HS-27A (cell line): Measurements from ENCODE around the gene EMB.
"Not testable (repeated sequence)": the region's sequence is repeated elsewhere in the genome, so short reads cannot be mapped to it uniquely, and the experiment has no call there.

ENCODE experiments used
- DNase-seq: peaks from one replicate; pipeline ENCODE4 v3.0.0-alpha.2; 2012; ENCODE audit warnings: low read depth, missing footprints

The EMB gene

DNA sequence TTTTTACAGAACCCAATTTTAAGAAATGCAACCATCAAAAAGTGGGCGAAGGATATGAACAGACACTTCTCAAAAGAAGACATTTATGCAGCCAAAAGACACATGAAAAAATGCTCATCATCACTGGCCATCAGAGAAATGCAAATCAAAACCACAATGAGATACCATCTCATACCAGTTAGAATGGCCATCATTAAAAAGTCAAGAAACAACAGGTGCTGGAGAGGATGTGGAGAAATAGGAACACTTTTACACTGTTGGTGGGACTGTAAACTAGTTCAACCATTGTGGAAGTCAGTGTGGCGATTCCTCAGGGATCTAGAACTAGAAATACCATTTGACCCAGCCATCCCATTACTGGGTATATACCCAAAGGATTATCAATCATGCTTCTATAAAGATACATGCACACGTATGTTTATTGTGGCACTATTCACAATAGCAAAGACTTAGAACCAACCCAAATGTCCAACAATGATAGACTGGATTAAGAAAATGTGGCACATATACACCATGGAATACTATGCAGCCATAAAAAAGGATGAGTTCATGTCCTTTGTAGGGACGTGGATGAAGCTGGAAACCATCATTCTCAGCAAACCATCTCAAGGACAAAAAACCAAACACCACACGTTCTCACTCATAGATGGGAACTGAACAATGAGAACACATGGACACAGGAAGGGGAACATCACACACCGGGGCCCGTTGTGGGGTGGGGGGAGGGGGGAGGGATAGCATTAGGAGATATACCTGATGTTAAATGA lies 19.7 kb downstream of the EMB start:
- not testable (repeated sequence) for DNase-seq

DNA sequence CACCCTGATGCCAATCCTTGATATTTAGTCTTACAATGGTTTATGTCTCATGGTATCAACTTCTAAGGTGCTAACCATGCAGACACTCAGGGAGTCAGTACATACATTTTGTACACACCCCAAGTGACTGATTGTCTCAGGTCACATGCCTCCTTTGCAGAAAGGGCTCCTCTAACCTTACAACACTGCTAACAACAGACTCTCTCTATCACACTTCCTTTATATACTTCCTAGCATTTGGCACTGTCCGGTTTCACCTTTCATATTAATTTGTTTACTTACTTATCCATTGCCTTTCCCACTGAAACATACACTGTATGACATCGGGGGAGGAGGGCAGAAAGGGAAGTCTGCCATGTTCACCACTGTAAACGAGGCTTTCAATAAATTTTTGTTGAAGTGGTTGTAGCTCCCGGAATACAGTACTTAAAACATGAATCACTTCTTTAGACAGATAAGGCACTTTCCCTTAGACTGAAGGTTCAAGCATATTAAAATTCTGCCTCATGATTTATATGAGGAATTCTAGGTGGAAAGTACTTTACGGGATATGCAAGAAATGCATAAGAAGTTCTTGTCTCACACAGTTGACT lies 20.6 kb downstream of the EMB start:
- no peak for DNase-seq

GRCh38 chr5:50419656-50420055 lies 21.4 kb downstream of the EMB start:
- not testable (repeated sequence) for DNase-seq

DNA sequence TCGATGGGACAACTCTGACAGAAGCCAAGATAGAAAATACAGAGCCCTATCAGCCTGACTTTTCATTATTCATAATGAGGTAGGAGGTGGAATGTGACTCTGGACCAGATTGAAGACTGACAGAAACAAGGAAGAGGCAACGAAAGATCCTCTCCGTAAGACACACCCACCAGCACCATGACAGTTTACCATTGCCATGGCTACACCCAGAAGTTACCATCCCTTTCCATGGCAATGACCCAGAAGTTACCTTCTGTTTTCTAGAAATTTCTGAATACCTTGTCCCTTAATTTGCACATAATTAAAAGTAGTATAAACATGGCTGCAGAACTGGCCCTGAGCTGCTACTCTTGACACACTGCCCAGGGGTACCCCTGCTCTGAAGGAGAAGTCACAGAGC lies 24.5 kb downstream of the EMB start:
- DNase-seq = not testable (repeated sequence)

DNA sequence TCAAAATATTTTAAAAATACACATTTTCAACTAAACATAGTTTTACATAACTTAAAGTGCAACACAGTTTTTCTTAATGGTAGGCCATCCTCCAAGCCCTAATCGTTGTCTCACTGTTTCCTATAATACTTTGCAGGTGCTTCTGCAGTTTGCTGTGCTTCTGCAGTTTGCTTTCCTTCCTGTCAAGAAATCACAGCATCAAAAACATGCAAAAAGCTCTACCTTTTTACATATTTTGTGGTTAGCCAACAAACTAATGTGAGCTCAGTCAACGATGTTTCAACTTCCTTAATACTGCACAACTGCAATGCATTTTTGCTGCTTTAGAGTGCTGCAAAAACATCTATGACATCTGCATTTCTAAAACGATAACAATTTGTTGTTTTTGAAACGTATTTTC lies 25.2 kb downstream of the EMB start:
- DNase-seq = no peak

- DNase-seq = not testable (repeated sequence)
These were observed 30.2 kb downstream of the EMB start for GRCh38 chr5:50410932-50411331.

DNA sequence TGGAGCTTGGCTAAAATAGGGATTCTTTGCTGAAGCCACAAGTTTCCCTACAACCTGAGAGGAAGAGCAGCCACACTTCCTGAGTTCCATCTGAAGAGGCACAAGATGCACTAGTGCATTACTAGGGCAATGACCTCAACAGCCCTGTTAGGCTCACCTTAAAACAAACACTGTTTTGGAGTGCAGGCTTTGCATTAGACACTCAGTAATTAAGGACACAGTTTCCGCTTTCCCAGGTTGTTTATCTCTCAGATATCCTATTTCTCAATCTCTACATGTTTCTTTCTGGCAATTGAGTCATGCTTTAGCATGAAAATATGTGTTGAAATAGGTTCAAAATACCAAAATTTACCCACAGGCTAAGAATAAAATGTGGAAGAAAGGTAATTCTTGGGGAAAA lies 34.2 kb downstream of the EMB start:
- DNase-seq = no peak

- DNase-seq = no peak
These were observed 39.8 kb downstream of the EMB start for GRCh38 chr5:50401336-50401735.

DNA sequence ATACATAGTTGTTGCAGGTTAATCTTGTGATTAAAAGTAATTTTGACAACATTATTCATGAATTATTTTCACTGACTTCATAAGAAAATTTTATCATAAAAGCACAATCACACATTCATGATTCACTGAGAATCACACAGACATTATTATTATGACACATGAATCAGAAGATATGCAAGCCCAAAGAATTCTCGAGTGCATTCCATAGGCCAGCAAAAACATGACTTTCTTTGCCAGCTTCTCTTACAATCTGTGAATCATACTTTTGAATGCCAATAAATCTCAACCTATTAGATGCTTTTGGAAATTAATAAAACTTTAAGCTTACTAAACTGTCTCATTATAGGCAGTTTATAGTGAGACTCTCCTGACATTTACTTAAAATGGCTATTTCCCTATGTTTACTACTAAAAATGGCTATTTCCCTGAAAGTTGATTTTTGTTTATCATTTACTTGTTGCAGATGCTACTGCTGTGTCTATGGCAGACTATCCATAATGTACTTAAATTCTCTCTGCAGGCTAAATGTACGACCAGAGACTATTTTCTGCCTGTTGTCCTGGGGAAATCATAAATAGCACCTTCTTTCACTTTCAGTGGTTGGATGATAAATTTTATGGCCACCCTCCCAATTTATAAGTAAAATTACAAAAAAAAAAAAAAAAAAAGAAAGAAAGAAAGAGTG lies 47.0 kb downstream of the EMB start:
- peak; percentile 49 for DNase-seq

- DNase-seq = not testable (repeated sequence)
These were observed 48.8 kb downstream of the EMB start for GRCh38 chr5:50392289-50392688.

DNA sequence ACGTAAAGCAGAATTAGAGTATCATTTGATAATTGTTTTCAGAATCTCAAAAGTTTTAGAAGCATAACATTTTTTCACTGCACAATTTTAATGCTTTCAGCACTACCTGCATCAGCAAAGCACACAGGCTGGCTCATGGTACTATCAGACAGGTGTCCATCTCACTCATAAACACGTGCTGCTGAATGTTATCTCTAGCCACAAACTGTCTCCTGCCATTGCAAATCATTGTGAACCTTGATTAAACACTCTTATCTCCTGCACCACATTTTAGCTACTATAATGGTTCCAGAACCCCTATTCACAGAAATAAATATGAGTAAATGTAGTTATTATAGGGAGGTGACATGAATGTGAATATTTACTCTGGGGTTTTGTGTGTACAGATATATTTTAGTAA lies 56.7 kb downstream of the EMB start:
- not testable (repeated sequence) for DNase-seq

DNA sequence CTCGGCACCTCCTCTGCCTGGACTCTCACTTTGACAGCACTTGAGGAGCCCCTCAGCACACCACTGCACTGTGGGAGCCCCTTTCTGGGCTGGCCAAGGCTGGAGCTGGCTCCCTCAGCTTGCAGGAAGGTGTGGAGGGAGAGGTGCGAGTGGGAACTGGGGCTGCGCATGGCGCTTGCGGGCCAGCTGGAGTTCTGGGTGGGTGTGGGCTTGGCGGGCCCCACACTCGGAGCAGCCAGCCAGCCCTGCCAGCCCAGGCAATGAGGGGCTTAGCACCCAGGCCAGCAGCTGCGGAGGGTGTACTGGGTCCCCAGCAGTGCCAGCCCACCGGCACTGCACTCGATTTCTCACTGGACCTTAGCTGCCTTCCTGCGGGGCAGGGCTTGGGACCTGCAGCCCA lies 64.4 kb downstream of the EMB start:
- DNase-seq = not testable (repeated sequence)

GRCh38 chr5:50369287-50370033 lies 71.6 kb downstream of the EMB start:
- DNase-seq = not testable (repeated sequence)

DNA sequence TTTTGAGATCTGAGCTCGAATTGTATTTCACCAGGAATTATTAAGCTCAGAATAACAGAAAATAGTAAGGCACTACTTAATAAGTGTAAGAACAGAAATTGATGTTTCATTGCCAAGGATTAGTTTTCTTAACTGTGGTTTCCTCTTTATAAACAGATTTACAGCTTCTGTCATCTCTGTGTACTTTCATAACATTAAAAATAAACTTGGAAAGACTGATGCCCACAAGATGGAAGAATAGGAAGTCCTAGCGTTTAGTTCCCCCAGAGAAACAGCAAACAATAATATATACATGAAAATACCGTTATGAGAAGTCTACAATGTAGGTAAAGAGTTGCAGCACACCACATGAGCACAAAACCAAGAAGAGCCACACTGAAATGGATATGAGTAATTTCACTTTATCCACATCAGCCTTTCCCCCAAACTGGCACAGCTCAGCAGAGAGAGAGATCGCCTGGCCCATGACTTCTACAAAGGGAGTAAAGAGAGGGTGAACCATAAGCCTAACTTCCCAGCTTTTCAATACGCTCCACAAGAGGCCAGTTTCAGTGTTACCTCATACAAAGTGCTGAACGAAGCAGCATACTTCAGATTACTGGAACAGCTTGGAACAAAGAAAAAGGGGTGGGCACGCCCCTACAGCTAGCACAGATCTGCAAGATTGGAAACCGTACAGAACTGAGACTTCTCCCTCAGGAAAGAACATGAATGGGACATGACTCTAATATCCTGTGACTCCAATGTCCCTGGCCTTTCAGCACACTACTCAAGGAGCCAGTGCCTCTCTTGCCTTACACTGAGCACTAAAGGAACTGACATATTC lies 75.4 kb downstream of the EMB start:
- DNase-seq = no peak

DNA sequence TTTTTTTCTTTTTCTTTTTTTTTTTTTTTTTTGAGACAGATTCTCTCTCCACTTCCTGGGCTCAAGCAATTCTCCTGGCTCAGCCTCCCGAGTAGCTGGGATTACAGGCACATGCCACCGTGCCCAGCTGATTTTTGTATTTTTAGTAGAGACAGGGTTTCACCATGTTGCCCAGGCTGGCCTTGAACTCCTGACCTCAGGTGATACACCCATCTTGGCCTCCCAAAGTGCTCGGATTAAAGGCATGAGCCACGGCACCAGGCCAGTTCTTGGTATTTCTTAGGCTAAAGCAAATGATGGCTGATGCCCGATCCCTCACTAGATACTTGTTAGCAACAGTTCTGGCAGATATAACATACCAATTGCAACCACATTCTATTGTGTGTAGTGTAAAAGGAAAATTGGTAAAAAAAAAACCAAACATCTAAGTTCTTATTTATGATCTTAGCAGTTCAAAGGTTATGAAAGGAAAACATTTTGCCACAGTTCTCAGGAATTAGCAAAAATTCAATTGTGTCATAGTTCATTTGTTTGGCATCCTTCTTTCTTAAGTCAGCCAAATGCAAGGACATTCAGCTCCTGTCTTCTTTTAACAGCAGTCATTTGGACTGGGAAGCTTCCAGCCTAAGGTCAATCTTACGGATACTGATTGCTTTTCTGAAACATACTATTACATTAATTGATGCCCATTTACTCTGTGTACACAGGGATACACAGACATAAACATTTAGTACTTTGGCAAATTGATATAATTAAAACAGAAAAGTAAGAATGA lies 76.4 kb downstream of the EMB start:
- DNase-seq = not testable (repeated sequence)

DNA sequence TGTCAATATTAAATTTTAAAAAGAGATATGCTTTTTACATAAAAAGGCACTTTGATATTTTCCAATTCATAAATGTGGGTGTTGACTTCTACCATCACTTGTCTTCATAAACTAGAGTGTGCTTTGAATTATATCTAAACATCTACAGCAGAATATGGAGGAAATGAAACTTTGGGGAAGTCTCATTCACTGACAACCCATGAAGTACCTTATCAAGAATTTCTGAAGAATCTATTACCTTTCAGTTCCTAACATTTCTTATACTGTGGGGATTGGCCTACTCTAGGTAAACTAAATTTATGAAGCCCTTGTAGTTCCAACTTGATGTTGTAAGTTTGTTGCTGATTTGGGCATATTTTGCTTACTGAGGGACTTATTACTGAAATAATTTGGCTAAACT lies 81.9 kb downstream of the EMB start:
- no peak for DNase-seq

GRCh38 chr5:50352382-50352781 lies 88.7 kb downstream of the EMB start:
- DNase-seq = no peak
